HL-60 (cell line): ENCODE results near the gene FARP1.

ENCODE experiments used
- CTCF ChIP-seq: IDR thresholded peaks from one replicate; pipeline ENCODE4 v1.5.1; 2011; ENCODE audit warnings: low read length, control low read depth, inconsistent platforms; ENCODE audit not compliant: insufficient read depth
- GABPA ChIP-seq: IDR thresholded peaks from 2 replicates; pipeline ENCODE4 v1.6.1; 2012; ENCODE audit warnings: low read depth

GRCh38 chr13:98322091-98322718, 179.3 kb downstream of the FARP1 start:
- no peak for TF ChIP-seq CTCF
- no peak for TF ChIP-seq GABPA
